Neural progenitor cell (in vitro differentiated cells): ENCODE data around the gene PLAC1.

Source experiments
- EZH2 ChIP-seq: fragments of 200-600 bp; sonication (generic); IDR thresholded peaks from 2 replicates; pipeline ENCODE4 v1.6.1; 2017; ENCODE audit warnings: antibody characterized with exemption, mild to moderate bottlenecking, moderate library complexity
- TF ChIP-seq, protein P1 (sequence below): fragments of 200-600 bp; sonication (generic); IDR thresholded peaks from 2 replicates; pipeline ENCODE4 v1.5.1; 2017; ENCODE audit warnings: antibody characterized with exemption, mild to moderate bottlenecking

DNA sequence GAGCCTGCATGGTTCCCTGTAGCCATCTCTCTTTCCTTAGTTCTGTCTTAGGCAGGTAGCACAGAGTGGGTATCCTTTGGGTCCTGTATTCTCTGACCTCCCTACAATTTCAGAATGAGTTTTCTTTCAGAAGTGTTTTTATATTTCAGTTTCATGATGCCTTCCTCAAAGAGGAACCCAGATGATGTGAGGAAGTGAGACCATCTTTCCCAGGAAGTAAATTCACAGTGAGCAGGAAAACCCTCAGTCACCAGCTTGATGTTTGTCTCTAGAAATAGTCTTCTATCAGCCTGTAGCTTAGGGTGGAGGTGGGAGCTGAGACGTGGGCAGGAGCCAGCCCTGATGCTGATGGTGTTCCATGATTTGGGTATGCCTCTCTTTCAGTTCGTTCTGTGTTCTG, 16.9 kb downstream of the PLAC1 start:
- TF ChIP-seq, protein P1, sequence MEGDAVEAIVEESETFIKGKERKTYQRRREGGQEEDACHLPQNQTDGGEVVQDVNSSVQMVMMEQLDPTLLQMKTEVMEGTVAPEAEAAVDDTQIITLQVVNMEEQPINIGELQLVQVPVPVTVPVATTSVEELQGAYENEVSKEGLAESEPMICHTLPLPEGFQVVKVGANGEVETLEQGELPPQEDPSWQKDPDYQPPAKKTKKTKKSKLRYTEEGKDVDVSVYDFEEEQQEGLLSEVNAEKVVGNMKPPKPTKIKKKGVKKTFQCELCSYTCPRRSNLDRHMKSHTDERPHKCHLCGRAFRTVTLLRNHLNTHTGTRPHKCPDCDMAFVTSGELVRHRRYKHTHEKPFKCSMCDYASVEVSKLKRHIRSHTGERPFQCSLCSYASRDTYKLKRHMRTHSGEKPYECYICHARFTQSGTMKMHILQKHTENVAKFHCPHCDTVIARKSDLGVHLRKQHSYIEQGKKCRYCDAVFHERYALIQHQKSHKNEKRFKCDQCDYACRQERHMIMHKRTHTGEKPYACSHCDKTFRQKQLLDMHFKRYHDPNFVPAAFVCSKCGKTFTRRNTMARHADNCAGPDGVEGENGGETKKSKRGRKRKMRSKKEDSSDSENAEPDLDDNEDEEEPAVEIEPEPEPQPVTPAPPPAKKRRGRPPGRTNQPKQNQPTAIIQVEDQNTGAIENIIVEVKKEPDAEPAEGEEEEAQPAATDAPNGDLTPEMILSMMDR: no peak
- TF ChIP-seq EZH2: no peak
